Frontal cortex (tissue), 4 donors: Measurements from ENCODE around the gene TMEM229B. TPM values are rescaled to one million over a fixed set of nuclear protein-coding genes. Genes with fewer than 3 reads are reported as not detected.
"Not testable (repeated sequence)": the region's sequence is repeated elsewhere in the genome, so short reads cannot be mapped to it uniquely, and the experiment has no call there.

ENCODE experiments used
- DNase-seq, 2 donors: peaks; one replicate each; pipeline ENCODE4 v3.0.0; 2012; ENCODE audit warnings: low spot score in 2 of 2
- FAIRE-seq: peaks from 2 replicates; lab custom pipeline; 2012; peaks lifted over from hg19 to GRCh38; lab: Jason Lieb, UNC
- total RNA-seq: library from RNA; depleted of rRNA; stranded (reverse); fragments of >200 nt; gene quantifications from one replicate; pipeline ENCODE4 v1.2.3, GENCODE V29; 2014
- donor health status: control.
- donor health status: control.
- donor health status: control.

Gene TMEM229B
- total RNA-seq, 1 donor from 2014 or later = 22.4 TPM

DNA sequence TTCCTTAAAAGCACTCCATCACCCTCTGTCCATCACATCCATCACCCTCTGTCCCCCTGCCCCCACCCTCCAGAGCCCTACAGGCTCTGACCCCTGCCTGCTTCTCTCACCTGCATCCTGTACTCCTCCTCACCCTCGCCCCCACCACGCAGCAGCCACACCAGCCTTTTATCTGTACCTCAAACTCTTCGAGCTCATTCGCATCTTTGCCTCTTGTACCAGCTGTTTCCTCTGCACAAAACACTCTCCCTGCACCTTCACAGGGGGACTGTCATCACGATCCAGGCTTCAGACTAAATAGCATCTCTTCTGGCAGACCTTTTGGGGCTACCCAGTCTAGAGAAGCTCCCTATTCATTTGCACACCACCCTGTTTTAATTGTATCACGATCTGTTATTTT, 24.1 kb downstream of the TMEM229B start:
- no peak for FAIRE-seq
- DNase-seq = no peak

GRCh38 chr14:67463900-67464299, 24.6 kb downstream of the TMEM229B start:
- DNase-seq = no peak
- FAIRE-seq = no peak

DNA sequence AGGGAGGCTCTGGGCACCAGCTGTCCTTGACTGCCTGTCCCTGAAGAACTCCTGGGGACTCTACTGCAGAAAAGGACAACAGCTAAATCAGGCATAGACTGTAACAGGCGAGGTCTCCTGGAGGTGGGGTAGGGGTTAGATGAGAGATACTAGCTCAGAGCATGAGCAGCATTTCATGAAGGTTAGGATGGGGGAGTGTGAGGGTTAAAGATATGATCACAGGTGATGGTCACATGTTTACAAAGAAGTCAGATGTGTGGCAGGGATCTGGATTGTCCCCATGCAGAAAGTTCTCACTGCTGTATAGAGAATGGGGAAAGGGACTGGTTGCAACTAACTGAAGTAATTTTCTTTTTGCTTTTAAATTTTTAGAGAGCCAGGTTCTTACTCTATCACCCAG, 26.5 kb downstream of the TMEM229B start:
- no peak for FAIRE-seq
- DNase-seq = no peak

- DNase-seq = no peak
- no peak for FAIRE-seq
These were observed 27.1 kb downstream of the TMEM229B start for GRCh38 chr14:67461341-67461985.

DNA sequence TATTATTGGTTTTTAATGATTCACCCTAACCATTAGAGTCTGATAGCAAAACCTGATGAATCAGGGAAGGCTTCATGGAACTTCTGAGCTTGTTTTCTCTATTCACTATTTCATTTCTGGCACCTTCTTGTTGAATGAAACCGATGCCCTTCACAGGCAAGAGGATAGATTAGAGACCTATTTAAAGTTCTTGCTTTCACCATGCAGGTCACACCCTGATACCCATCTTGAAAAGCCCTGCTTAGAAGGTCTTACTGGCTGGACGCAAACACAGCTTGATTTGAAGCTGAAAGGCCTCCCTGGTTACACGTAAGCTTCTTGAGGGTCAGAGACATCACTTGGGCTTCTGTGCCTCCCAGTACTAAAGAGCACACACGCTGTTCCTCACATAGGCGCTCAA, 29.2 kb downstream of the TMEM229B start:
- DNase-seq = no peak
- no peak for FAIRE-seq

GRCh38 chr14:67457782-67458181, 30.7 kb downstream of the TMEM229B start:
- DNase-seq (no peak), FAIRE-seq (no peak)

GRCh38 chr14:67456732-67457131, 31.8 kb downstream of the TMEM229B start:
- FAIRE-seq (no peak), DNase-seq (no peak)

DNA sequence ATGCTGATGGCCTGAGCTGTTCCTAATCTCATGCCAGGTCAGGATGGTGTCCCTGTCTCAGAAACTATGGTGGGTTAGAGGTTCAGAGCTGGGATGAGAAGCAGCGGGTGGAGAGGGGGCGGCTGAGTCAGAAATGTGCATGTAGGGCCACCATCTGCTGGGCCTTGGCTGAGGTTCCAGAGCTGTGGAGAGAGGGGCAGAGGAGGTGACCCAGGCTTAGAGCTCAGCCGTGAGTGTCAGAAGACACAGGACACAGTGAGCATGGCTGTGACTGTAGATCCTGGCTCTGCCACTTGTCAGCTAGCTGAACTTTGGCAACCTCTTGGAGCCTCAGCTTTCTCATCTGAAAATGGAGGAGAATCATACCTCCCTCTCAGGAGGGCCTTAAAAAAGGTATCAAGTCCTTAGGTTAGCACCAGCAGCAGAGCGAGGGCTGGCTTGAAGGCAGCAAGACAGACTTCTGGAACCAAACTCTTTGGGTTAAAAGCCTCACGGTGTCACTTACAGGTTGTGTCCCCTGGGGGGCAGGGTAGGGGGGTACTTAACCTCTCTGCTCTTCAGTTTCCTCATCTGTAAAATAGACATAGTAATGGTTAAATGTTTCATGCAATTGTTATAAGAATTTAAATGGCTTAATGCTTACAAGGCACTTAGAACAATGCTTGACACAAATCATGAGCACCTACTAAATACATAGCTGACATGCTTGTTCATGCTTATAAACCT, 34.8 kb downstream of the TMEM229B start:
- DNase-seq = no peak

DNA sequence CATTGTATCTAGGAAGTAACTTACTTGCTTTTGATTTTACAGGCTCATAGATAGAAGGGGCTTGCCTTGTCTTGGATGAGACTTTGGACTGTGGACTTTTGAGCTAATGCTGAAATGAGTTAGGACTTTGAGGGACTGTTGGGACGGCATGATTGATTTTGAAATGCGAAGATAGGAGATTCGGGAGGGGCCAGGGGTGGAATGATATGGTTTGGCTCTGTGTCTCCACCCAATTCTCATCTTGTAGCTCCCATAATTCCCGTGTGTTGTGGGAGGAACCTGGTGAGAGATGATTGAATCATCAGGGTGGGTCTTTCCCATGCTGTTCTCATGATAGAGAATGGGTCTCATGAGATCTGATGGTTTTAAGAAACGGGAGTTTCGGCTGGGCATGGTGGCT, 36.9 kb downstream of the TMEM229B start:
- not testable (repeated sequence) for DNase-seq, FAIRE-seq

More for the DNA sequence above, 34.8 kb downstream of the TMEM229B start:
- no peak for FAIRE-seq

GRCh38 chr14:67449096-67449495, 39.4 kb downstream of the TMEM229B start:
- no peak for FAIRE-seq
- no peak for DNase-seq

- no peak for DNase-seq
- FAIRE-seq = no peak
These were observed 41.5 kb downstream of the TMEM229B start for GRCh38 chr14:67447033-67447381.

DNA sequence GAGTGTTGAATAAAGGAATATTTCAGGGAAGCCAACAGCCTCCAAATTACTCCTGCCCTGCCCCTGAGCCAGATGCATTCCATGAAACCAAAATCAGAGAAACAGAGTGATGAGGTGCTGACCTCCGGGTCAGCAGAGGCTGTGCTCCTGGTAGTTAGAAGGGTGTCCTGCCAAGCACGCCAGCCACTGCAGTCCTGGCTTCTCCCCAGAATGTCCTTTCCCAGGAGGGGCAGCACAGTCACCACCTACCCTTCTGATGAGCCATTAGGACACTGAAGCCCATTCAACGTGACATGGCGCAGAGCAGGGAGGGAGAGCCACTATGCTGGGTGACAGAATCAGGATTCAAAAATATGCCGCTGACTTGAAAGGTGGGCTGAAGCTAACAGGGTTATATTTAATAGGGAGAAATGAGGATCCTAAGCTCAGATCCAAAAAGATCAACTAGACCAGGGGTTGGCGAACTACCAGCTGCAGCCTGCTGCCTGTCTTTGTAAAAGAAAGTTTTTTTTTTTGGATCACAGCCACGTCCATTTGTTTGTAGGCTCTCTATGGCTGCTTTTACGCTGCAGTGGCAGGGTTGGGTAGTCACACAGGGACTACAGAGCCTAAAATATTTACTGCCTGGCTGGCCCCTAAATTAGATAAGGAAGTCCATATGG, 42.0 kb downstream of the TMEM229B start:
- FAIRE-seq (no peak), DNase-seq (no peak)

GRCh38 chr14:67444395-67444794, 44.1 kb downstream of the TMEM229B start:
- DNase-seq (no peak), FAIRE-seq (no peak)

GRCh38 chr14:67442139-67442906, 46.2 kb downstream of the TMEM229B start:
- DNase-seq (no peak), FAIRE-seq (no peak)

GRCh38 chr14:67441672-67442071, 46.8 kb downstream of the TMEM229B start:
- FAIRE-seq (no peak), DNase-seq (no peak)

- DNase-seq = no peak
- FAIRE-seq = no peak
These were observed 47.3 kb downstream of the TMEM229B start for GRCh38 chr14:67441256-67441655.

- FAIRE-seq (no peak), DNase-seq (no peak)
These were observed 48.0 kb downstream of the TMEM229B start for GRCh38 chr14:67440513-67440912.

DNA sequence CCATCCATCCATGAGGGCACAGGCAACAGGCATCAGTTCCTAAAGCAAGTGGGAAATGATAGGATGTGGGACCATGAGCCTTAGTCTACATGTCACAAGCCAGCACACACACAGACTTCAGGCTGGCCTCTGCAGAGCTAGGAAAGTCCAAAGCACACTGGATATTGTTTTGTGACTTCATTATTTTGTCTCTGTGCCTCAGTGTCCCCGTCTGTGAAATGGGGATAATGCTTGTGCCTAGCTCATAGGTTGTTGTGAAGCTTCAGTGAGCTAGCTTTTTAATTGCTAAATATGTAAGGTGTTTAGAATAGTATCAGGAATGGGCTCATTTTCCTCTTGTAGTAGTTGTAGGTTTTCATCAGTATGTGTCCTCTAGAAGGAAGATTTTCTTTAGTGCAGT, 49.6 kb downstream of the TMEM229B start:
- no peak for FAIRE-seq
- DNase-seq = no peak

GRCh38 chr14:67436006-67436866, 52.3 kb downstream of the TMEM229B start:
- DNase-seq (no peak), FAIRE-seq (no peak)

DNA sequence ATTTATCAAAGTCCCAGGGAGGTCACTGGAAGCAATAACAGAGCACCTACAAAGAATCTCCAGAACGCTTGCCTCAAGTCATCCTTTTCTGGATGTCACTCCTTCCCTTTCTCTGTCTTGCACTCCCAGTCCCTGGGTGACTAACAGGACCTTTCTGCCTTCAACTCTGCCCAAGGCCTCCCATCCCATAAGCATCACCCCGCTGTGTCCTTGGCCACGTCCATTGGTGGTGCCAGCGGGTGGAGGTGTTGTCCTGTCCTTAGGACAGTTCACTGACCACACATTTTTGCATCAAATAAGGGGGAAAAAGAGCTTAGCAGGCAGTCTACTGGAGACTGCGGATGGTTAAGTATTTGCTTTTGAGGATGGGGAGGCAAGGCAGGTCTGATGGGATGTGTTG, 52.9 kb downstream of the TMEM229B start:
- no peak for DNase-seq
- FAIRE-seq = no peak
